Nucleus accumbens (tissue), 56 donors: ENCODE results near the gene NSL1.
"Not testable (repeated sequence)": the region's sequence is repeated elsewhere in the genome, so short reads cannot be mapped to it uniquely, and the experiment has no call there.

ENCODE experiments used
- DNase-seq, 56 donors: peaks; one replicate each; lab custom pipeline; 2025; lab: John Stamatoyannopoulos, UW

The NSL1 gene

GRCh38 chr1:212712451-212713303 is 78.9 kb downstream of the NSL1 start:
- DNase-seq: no peak

GRCh38 chr1:212711974-212712373 is 79.6 kb downstream of the NSL1 start:
- not testable (repeated sequence) for DNase-seq

- DNase-seq: no peak
These were observed 81.0 kb downstream of the NSL1 start for GRCh38 chr1:212710566-212710965.

GRCh38 chr1:212703991-212704564 is 87.5 kb downstream of the NSL1 start:
- DNase-seq: no peak

- no peak for DNase-seq
These were observed 88.9 kb downstream of the NSL1 start for GRCh38 chr1:212702672-212703071.

- DNase-seq: no peak
These were observed 89.7 kb downstream of the NSL1 start for GRCh38 chr1:212701910-212702309.

- DNase-seq: peak in 28 of 56 donors; percentile 8 to 56 (median 27)
These were observed 90.4 kb downstream of the NSL1 start for GRCh38 chr1:212700892-212701819.

GRCh38 chr1:212700223-212700891 is 91.2 kb downstream of the NSL1 start:
- peak in 23 of 56 donors; percentile 9 to 75 (median 43) for DNase-seq

- peak in 23 of 56 donors; percentile 8 to 75 (median 38) for DNase-seq
These were observed 91.9 kb downstream of the NSL1 start, which contains the start of gene BATF3 for GRCh38 chr1:212699625-212700222. TSS of gene BATF3 (minus strand) at chr1:212699840. CDS start at chr1:212699762, 78 bp downstream.

GRCh38 chr1:212699104-212699624 is 92.4 kb downstream of the NSL1 start:
- peak in 11 of 56 donors; percentile 8 to 53 (median 31) for DNase-seq

GRCh38 chr1:212698467-212699103 is 93.0 kb downstream of the NSL1 start:
- DNase-seq: peak in 1 of 56 donors; percentile 6

GRCh38 chr1:212696721-212697331 is 94.8 kb downstream of the NSL1 start:
- DNase-seq: no peak

- no peak for DNase-seq
These were observed 98.6 kb downstream of the NSL1 start for GRCh38 chr1:212692774-212693644.

- no peak for DNase-seq
These were observed 100.0 kb downstream of the NSL1 start for GRCh38 chr1:212691561-212692071.

GRCh38 chr1:212690816-212691403 is 100.7 kb downstream of the NSL1 start:
- DNase-seq: no peak

GRCh38 chr1:212689758-212690529 is 101.6 kb downstream of the NSL1 start:
- no peak for DNase-seq
